NK-92 treated with Interleukin-12 subunit alpha and Interleukin-12 subunit beta, amount 100 ng/mL, for 24 hours (cell line): ENCODE results near the gene SYMPK.
"Not testable (repeated sequence)": the region's sequence is repeated elsewhere in the genome, so short reads cannot be mapped to it uniquely, and the experiment has no call there.

Source experiments
- DNase-seq: peaks from one replicate; lab custom pipeline; 2025; lab: John Stamatoyannopoulos, UW

The SYMPK gene

DNA sequence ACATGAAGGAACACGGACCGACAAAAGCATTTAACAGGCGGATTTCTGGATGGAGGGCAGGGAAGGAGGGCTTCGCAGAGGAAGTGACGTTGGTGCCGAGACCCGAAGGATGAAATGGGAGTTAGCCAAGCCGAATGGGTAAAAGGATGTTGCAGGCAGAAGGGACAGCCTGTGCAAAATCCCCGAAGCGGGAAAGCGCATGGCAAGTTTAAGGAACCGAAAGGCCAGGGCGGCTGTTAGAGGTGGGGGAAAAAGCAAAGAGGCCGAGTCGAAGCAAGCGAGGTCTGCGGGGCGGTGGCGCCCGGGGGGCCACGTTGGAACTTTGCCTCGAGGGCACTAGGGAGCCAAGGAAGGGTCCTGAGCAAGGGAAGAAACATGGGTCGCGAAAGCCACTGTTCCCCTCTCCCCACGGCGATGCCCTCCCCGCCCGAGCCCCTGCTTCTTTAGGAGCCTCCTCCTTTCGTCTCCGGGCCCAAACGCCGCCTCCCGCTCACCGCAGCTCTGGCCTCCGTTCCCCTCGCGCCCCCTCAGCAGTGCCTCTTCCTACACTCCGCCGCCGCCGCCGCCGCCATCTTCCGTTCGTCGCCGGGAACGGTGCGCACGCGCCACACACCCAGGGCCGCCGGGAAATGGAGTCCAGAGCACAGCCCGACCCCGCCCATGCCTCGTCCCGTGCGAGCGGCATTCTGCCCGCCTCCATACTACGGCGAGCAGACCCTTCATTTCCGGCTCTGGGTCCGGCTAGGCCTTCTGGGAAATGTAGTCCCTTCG is at the start of gene SYMPK:
Gene SYMPK (minus strand): TSS at position 584 of the 771 bp plus-strand sequence. CDS start 8,652 bp downstream, outside the sequence.
- peak; percentile 98 for DNase-seq

GRCh38 chr19:45911291-45911690 is 48.3 kb upstream of the SYMPK start:
- no peak for DNase-seq

- DNase-seq, result no peak
Observed at GRCh38 chr19:45908956-45909355, 46.0 kb upstream of the SYMPK start.

- DNase-seq, result no peak
Observed at GRCh38 chr19:45906221-45906620, 43.3 kb upstream of the SYMPK start.

DNA sequence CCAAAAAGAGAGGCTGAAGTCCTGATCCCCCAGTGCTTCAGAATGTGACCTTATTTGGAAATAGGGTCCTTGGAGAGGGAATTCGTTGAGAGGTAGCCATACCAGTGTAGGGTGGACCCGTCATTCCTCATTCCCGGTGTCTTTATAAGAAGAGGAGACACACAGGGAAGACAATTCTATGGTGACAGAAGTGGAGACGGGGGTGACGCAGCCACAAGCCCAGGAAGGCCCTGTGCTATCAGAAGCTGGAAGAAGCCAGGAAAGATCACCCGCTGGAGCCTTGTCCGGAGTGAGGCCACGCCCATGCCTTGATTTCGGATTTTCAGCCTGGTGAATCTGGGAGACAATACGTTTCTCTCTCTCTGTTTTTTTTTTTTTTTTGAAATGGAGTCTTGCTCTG is 42.1 kb upstream of the SYMPK start:
- DNase-seq, result no peak

DNA sequence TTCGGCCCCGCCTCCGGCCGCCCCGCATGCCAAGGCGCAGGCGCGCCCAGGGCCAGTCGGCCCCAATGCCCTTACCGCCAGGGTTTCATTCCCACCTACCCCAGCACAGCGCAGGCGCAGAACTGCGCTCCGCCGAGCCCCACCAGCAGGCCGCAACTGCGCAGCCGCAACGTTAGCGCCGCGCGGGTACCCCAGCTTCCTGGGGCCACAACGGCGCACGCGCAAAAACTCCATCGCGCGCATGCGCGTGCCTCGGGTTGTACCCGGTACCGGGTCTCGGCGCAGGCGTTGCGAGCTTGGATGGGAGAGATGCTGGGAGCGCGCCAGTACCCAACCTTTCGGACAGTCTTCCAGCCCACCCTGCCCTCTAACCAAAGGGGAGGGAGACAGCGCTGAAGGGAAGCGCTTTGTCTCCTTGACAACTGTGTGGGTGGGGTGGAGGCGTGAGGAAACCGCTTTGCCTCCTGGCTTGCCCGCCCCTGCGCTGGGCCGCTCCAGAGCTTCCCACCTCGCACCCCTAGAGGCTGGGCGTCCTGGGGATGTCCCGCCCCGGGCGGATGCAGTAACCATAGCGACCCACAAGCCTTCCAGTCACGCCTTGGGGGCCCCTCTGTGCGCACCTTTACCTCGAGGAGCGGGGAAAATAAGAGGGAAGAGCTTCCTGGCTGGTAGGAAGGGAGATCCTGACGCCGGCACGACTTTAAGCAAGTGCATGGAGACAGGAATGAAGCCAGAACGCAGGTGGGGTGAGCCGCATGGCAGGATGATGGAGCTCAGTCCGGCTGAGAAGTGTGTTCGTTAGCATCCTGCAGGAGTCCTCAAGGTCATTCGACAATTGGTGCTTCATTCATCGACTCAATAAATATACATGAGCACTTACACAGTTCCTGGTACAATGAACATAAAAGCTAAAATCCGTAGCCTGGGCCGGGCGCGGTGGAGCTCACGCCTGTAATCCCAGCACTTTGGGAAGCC is 40.0 kb upstream of the SYMPK start:
- peak; percentile 99 for DNase-seq

DNA sequence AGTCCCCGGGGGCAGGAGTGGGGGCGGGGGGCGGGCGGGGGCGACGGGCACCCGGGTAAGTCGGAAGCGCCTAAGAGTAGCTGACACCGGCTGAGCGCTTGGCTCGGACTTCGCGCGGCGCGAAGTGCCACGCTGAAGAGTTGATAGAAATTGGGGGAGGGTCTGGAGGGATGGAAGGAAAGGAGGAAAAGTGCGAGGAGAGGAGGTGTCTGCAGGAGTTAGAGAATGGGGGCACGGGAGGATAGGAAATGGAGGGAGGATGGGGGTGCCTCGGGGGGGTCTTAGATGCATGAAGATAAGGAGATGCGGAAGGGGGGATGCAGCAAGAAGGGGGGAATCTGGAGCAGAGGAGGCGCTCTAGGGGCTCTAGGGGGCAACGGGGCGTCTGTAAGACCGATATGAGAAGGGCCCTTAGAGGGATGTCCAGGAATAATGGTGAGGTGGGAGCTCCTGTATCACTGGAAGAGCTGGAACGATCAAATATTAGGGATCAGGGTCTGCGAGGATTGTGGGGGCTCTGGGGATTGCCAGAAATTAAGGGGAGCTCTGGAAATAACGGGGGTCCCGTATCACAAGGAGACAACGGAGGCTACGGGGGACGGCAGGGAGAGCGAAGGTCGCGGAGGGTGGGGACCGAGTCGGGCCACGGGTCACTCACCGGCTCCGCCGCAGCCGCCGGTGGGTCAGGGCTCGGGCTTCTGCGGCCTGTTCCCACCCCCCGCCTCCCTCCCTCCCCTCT is 39.1 kb upstream of the SYMPK start, which contains the start of gene MYPOP:
Gene MYPOP (minus strand): TSS at position 702 of the 739 bp plus-strand sequence. CDS start 840 bp downstream, outside the sequence.
- no peak for DNase-seq

GRCh38 chr19:45901432-45901911 is 38.5 kb upstream of the SYMPK start:
- no peak for DNase-seq

DNA sequence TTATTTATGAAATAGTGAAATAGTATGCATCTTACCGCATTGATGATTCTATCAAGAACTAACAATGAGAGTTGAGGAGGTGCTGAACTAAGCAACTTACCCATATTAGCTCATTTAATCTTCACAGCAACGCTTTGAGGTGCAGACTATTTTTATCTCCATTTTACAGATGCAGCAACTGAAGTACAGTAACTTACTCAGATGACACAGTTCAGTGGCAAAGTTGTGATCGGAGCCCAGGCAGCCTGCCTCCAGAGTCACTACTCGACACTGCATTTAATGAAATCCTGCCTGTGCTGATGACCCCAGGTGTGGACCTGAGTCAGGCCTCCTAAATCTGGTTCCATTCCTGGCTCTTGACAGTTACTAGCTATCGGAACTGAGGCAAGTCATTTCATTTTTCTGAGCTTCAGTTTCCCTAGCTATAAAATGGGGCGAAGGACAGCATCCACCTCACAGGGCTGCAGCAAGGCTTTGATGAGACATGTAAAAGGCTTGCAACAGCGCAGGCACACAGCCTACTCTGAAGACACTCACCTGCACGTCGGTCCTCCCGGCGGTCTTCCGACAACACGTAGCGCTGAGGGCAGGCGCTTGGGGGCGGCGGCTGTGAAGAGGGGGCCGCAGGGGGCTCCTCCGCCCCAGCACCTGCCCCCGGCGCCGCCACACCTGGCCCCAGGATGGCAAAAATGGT is 37.9 kb upstream of the SYMPK start:
- no peak for DNase-seq

- no peak for DNase-seq
Observed at GRCh38 chr19:45899919-45900589, 37.1 kb upstream of the SYMPK start.

DNA sequence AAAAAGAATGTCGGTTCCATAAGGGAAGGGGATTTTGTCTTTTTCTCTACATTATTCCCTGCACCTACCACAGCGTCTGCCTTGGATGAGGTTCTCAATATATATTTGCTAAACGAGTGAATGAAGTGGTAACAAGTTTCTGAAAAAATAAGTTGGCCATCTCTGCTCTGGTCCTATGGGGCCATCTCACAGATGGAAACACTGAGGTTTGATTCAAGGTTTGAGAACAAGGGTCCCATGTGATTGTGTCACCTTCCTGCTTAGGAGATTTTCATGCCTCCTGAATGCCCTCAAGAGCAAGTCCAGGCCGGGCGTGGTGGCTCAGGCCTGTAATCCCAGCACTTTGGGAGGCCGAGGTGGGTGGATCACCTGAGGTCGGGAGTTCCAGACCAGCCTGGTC is 36.3 kb upstream of the SYMPK start:
- no peak for DNase-seq

DNA sequence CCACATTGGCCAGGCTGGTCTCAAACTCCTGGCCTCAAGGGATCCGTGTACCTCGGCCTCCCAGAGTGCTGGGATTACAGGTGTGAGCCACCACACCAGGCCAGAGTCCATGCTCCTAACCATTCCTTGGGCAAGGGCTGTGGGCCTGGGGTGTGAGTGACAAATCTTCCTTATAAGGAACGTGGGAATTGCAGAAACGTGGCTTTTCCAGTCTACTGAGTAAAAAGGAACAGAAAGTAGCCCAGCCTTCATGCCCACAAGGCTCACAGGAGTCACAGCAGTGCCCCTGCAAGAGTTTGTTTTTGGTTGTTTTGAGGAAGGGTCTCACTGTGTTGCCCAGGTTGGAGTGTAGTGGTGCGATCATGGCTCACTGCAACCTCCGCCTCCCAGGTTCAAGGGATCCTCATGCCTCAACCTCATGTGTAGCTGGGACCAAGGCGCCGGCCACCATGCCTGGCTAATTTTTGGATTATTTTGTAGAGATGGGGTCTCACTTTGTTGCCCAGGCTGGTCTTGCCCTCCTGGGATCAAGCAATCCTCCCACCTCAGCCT is 34.4 kb upstream of the SYMPK start:
- DNase-seq, result no peak

DNA sequence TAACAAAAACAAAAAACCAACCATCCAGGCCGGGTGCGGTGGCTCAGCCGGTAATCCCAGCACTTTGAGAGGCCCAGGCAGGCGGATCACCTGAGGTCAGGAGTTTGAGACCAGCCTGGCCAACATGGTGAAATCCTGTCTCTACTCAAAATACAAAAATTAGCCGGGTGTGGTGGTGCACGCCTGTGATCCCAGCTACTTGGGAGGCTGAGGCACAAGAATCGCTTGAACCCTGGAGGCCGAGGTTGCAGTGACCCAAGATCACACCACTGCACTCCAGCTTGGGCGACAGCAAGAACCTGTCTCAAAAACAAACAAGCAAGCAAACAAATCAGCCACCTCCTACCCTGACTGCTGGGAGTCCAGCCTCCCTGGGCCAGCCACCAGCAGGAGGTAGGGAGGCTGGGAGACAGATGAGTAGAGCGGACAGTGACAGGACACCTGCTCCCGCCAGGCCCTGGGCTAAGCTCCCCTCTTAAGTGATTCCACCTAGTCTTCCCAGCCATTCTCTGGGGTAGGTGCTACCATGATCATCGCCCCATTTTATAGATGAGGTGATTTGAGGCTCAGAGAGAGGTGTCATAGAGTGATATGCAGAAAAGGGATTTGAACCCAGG is 33.1 kb upstream of the SYMPK start:
- DNase-seq, result not testable (repeated sequence)

DNA sequence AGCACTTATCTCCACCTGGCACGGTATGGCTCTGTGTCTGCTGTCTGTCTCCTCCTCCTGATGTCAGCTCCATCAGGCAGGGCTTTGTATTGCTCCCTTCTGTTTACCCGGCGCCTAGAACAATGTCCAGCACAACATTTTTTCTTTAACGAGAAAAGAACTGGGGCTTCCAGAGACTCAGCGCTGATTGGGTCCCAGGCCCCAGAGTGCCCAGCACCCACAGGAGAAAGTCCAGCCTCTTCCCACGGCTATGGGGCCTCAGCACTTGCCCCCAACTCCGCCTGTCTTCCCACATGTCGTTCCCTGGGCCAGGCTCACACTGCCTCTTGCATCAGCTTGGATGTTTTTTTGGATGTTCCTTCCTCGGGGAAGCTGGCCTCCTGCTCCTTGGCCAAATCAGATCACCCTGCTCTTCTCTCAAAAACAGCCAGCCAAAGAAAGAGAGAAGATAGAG is 32.6 kb upstream of the SYMPK start:
- no peak for DNase-seq

- no peak for DNase-seq
Observed at GRCh38 chr19:45890877-45891276, 27.9 kb upstream of the SYMPK start.

DNA sequence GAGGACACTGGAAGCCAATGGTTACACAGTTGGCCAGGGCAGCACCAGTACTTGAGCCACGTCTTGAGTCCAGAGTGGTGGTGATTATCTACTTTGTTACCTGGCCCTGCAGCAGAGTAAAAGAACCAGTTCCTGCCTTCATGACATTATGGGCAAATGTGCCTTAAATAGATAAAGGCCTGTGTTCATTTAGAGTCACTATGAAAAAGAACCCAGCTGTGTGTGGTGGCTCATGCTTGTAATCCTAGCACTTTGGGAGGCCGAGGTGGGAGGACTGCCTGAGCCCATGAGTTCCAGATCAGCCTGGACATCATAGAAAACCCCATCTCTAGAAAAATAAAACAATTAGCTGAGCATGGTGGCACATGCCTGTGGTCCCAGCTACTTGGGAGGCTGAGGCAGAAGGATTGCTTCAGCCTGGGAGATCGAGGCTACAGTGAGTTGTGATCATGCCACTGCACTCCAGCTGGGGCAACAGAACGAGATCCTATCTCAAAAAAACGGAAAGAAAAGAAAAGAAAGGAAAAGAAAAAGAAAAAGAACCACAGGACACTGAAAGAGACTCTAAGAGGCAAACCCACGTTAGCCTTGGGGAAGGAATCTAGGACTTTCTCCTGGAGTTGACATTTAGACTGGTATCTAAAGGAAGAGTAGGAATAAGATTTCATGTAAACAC is 26.4 kb upstream of the SYMPK start:
- DNase-seq, result no peak

DNA sequence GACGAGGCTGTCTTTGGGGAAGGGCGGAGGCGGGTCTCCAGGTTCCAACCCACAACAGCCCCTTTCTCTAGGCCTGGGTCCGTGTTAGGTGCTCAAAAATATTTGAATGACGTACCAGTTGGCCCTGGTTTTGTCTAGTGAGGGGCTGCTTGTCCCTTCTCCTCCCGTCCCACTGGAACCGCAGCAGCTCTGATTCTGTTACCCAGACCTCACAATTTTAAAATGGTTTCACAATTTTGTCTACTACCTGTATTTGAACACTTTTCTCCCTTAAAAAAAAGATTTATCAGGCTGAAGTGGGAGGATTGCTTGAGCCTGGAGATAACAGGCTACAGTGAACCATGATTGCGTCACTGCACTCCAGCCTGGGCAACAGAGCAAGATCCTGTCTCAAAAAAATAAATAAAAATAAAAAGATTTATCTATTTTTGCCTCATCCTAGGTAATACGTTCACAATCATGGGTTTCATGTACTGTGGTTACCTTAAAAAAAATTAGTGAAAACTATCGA is 24.3 kb upstream of the SYMPK start:
- no peak for DNase-seq

DNA sequence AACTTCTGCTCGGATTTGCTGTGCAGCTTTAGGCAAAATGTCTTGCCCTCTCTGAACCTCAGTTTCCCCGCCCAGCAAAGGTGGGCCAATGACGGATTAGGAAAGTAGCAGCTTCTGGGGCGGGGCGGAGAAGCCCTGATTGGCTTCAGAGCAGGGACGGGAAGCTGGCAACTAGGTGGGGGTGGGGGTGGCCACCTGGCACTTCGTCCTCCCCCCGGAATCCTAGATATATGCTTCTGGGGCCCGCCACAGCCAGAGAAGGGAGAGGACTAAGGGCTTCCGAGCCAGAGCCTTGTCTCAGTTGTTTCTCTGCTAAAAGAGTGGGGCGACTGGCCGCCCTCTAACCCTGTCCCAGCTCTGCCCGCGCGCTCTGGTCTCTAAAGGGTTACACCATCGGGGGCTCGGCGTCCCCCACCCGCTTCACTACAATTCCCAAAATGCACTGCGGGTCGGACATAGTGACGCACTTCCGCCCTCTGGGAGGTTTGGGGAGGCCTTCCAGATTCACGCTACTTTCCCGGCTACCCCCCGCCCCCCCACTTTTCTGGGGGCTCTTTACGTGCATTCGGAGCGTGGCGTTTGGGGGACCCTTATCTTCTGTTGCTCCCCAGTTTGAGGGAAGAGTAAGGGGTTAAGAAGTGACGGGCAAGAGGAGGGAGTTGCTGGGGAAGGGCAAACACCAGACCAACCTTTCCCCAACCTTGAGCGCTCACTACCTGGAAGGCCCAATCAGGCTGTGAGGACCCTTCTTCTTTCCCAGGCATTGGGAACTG is 23.7 kb upstream of the SYMPK start:
- DNase-seq, result peak; percentile 88
